CD4-positive, alpha-beta T cell (primary cell): ENCODE results near the gene KCNN4. TPM values are rescaled to one million over a fixed set of nuclear protein-coding genes. Genes with fewer than 3 reads are reported as not detected.
A peak's percentile ranks its signal among the peaks of the same experiment; 100 is the strongest.

Experiments
- ATAC-seq: fragments of 200-7000 bp; cut with Tn5 transposase; one replicate; pipeline ENCODE4 v1.10.0; 2022; ENCODE audit warnings: mild to moderate bottlenecking; ENCODE audit not compliant: poor library complexity
- CTCF ChIA-PET: fragments of 350-600 bp; sonication (Branson Sonifier 250); formaldehyde crosslinking; loops from one replicate; lab custom pipeline; 2021; ENCODE audit warnings: antibody characterized with exemption, inconsistent platforms; lab: Charles Lee
- POLR2A ChIA-PET: fragments of 350-600 bp; sonication (Branson Sonifier 250); formaldehyde crosslinking; loops from one replicate; lab custom pipeline; 2021; ENCODE audit warnings: antibody characterized with exemption, inconsistent platforms; lab: Charles Lee
- DNase-seq, 14 experiments: peaks; one replicate each; pipeline ENCODE4 v3.0.0-alpha.2; 2013 to 2020; ENCODE audit warnings: mixed read lengths in 2 of 14
- H3K27ac ChIP-seq, 2 donors: one replicate each; pipeline versions ENCODE4 v1.5.1 to v1.7.0; 2013; ENCODE audit warnings: low read length in 2 of 2, low read depth in 1 of 2, mild to moderate bottlenecking in 1 of 2
- H3K27me3 ChIP-seq, 2 experiments: 1 replicate in 1 of 2; 2 replicates in 1 of 2; pipeline versions ENCODE4 v1.6.1 to v1.7.0; 2013; ENCODE audit warnings: low read length in 2 of 2, control low read depth in 1 of 2, mild to moderate bottlenecking in 1 of 2, moderate library complexity in 1 of 2; ENCODE audit not compliant: insufficient read depth in 2 of 2, control insufficient read depth in 1 of 2
- H3K36me3 ChIP-seq: one replicate; pipeline ENCODE4 v1.6.1; 2013; ENCODE audit warnings: low read length, control low read depth; ENCODE audit not compliant: insufficient read depth
- H3K4me1 ChIP-seq: one replicate; pipeline ENCODE4 v1.6.1; 2013; ENCODE audit warnings: low read length, control low read depth; ENCODE audit not compliant: insufficient read depth
- H3K4me3 ChIP-seq: one replicate; pipeline ENCODE4 v1.5.1; 2013; ENCODE audit warnings: mild to moderate bottlenecking, low read length, moderate library complexity
- H3K9me3 ChIP-seq, 2 experiments: 1 replicate in 1 of 2; 2 replicates in 1 of 2; pipeline versions ENCODE4 v1.6.1 to v1.7.0; 2013; ENCODE audit warnings: low read length in 2 of 2, mild to moderate bottlenecking in 2 of 2, control low read depth in 1 of 2, moderate library complexity in 1 of 2; ENCODE audit not compliant: control insufficient read depth in 1 of 2, insufficient read depth in 1 of 2
- H3K27ac Mint-ChIP-seq: one replicate; pipeline ENCODE4 v1.8.0; 2020; ENCODE audit warnings: mixed read lengths
- H3K27me3 Mint-ChIP-seq: one replicate; pipeline ENCODE4 v1.8.0; 2021; ENCODE audit warnings: mixed read lengths
- H3K36me3 Mint-ChIP-seq: one replicate; pipeline ENCODE4 v1.8.0; 2021; ENCODE audit warnings: low read depth, mixed read lengths
- H3K4me1 Mint-ChIP-seq: one replicate; pipeline ENCODE4 v1.8.0; 2021; ENCODE audit warnings: low read depth, mixed read lengths
- H3K4me3 Mint-ChIP-seq: one replicate; pipeline ENCODE4 v1.8.0; 2020; ENCODE audit warnings: mild to moderate bottlenecking, mixed read lengths
- H3K9me3 Mint-ChIP-seq: one replicate; pipeline ENCODE4 v1.8.0; 2020; ENCODE audit warnings: mixed read lengths
- intact Hi-C, 2 experiments: fragments of 100-400 bp; cut with DNase I in 1 of 2; cut with micrococcal nuclease in 1 of 2; formaldehyde crosslinking; loops; one replicate each; pipeline versions ENCODE4 v1.15.1 to v1.9.0; 2023 to 2025; cut with DNase I, micrococcal nuclease
- total RNA-seq, 174 experiments: library from RNA in 2 of 174; stranded (reverse) in 2 of 174; gene quantifications; one replicate each; pipeline ENCODE4 v1.2.3 and lab custom pipeline; 2021 to 2026
- TF ChIP-seq, protein P1 (sequence below): fragments of 200-600 bp; IDR thresholded peaks from one replicate; pipeline ENCODE4 v1.8.0; 2022; ENCODE audit warnings: antibody characterized with exemption, mild to moderate bottlenecking

The KCNN4 gene
- total RNA-seq, 2 experiments from 2014 or later: 9.7 to 10.4 TPM

DNA sequence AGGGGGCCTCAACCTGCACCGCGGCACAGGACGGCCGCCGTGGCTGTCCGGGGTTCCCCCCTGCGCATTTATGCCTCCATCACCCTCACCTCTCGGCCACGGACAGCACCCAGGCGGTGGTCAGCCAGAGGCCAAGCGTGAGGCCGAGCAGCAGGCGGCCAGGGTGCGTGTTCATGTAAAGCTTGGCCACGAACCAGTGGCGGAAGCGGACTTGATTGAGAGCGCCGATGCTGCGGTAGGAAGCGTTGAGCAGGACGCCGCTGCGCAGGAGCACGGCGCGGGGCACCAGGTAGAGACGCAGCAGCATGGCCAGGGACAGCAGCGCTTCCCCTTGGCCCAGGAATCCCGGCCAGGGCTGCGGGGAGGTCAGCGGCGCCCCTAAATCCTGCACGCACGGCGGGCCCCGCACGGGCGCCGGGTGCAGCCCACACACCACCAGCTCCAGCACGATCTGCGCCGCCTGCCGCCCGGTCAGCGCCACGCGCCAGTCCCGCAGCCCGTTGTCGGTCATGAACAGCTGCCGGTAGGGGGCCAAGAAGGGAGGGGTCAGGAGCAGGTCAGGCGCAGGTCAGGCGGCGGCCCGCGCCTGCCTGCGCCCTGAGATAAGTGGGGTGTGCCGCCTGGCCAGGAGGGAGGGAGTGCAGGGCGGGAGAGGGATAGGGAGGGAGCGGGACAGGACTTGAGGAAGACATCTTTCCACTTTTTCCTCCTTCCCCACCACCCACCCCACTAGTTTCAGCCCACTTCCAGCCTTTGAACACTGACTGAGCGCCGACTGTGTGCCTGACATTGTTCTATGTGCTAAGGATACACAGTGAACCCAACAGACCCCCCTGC is 6.5 kb downstream of the KCNN4 start:
- H3K27ac ChIP-seq: no peak overlapping the region
- DNase-seq (peak in 1 of 14 experiments; percentile 34), ATAC-seq (no peak)
- TF ChIP-seq, protein P1, sequence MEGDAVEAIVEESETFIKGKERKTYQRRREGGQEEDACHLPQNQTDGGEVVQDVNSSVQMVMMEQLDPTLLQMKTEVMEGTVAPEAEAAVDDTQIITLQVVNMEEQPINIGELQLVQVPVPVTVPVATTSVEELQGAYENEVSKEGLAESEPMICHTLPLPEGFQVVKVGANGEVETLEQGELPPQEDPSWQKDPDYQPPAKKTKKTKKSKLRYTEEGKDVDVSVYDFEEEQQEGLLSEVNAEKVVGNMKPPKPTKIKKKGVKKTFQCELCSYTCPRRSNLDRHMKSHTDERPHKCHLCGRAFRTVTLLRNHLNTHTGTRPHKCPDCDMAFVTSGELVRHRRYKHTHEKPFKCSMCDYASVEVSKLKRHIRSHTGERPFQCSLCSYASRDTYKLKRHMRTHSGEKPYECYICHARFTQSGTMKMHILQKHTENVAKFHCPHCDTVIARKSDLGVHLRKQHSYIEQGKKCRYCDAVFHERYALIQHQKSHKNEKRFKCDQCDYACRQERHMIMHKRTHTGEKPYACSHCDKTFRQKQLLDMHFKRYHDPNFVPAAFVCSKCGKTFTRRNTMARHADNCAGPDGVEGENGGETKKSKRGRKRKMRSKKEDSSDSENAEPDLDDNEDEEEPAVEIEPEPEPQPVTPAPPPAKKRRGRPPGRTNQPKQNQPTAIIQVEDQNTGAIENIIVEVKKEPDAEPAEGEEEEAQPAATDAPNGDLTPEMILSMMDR: no peak
- no peaks in the 10 kb centered on the region for H3K27me3 ChIP-seq
- intact Hi-C loops: no loop called here
- ChIA-PET CTCF (no interaction called here), POLR2A (no interaction called here)
- Mint-ChIP-seq H3K4me1 (peaks cover 41% of the 10 kb centered on the region), H3K36me3 (peaks cover 37% of the 10 kb centered on the region), H3K27me3 (no peaks in the 10 kb centered on the region), H3K27ac (no peak overlapping the region), H3K4me3 (no peak overlapping the region), H3K9me3 (no peaks in the 10 kb centered on the region)
- no peak overlapping the region for H3K4me3 ChIP-seq
- H3K4me1 ChIP-seq: peaks cover 45% of the 10 kb centered on the region
- H3K36me3 ChIP-seq: peaks cover 47% of the 10 kb centered on the region
- no peaks in the 10 kb centered on the region for H3K9me3 ChIP-seq

DNA sequence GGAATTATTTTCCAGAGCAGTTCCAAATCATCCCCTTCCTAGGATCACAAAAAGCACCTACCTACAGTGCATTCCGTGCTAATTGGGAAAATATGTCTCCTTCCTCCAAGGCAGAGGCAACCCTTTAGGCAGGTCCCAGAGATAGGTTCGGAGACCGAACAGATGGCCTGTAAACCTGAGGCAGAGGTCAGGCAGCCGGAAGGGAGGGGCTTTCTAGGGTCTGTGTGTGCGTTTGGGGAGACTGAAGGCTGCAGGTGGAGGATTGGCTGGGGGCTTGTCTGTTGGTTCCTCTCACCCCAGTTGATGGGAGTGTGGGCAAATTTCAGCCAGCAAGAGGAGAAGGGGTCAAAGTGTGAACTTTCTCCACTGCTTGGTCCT is 7.1 kb downstream of the KCNN4 start:
- Histone ChIP-seq H3K27ac (no peak overlapping the region), H3K4me3 (no peak overlapping the region), H3K36me3 (peaks cover 53% of the 10 kb centered on the region), H3K27me3 (no peaks in the 10 kb centered on the region), H3K4me1 (peaks cover 39% of the 10 kb centered on the region), H3K9me3 (no peaks in the 10 kb centered on the region)
- Mint-ChIP-seq H3K36me3 (peaks cover 41% of the 10 kb centered on the region), H3K27me3 (no peaks in the 10 kb centered on the region), H3K9me3 (no peaks in the 10 kb centered on the region), H3K4me3 (no peak overlapping the region), H3K4me1 (peaks cover 35% of the 10 kb centered on the region), H3K27ac (no peak overlapping the region)
- intact Hi-C loops: no loop called here
- ChIA-PET POLR2A (no interaction called here), CTCF (no interaction called here)
- TF ChIP-seq, protein P1: no peak
- ATAC-seq (no peak), DNase-seq (no peak)

- intact Hi-C loops: no loop called here
- no peaks in the 10 kb centered on the region for H3K27me3 ChIP-seq
- no peak overlapping the region for H3K4me3 ChIP-seq
- Mint-ChIP-seq H3K9me3 (no peaks in the 10 kb centered on the region), H3K4me1 (peaks cover 26% of the 10 kb centered on the region), H3K27ac (peak overlapping the region; percentile 39), H3K36me3 (peaks cover 47% of the 10 kb centered on the region), H3K4me3 (no peak overlapping the region), H3K27me3 (no peaks in the 10 kb centered on the region)
- DNase-seq: no peak
- H3K27ac ChIP-seq: no peak overlapping the region
- POLR2A ChIA-PET: interaction anchor here (1.0 to 2.1 kb wide), 2 partner anchors 8 to 15 kb away, joined by 5 to 10 read pairs; partner anchors contain the start of gene SMG9
- TF ChIP-seq, protein P1: no peak
- H3K4me1 ChIP-seq: peaks cover 34% of the 10 kb centered on the region
- H3K9me3 ChIP-seq: no peaks in the 10 kb centered on the region
- H3K36me3 ChIP-seq: peaks cover 68% of the 10 kb centered on the region
- CTCF ChIA-PET: interaction anchor here (1.2 kb wide), 1 partner anchor 24 kb away, joined by 3 read pairs; no protein-coding TSS in a partner anchor
- ATAC-seq: no peak
These were observed 11.5 kb downstream of the KCNN4 start for GRCh38 chr19:43769256-43769655.
